ENCODE results near the gene LPP.

- TF ChIP-seq CTCF (IDR thresholded peaks at IDR 0.05), result no peak
- TF ChIP-seq POLR2A (IDR thresholded peaks at IDR 0.05), result no peak
Measured at GRCh38 chr3:188207941-188208515, 54.1 kb downstream of the LPP start.

Measured in tibial nerve (tissue), 3 donors.